ENCODE results near the gene TOX4.
"Not testable (repeated sequence)": the region's sequence is repeated elsewhere in the genome, so short reads cannot be mapped to it uniquely, and the experiment has no call there.

TOX4 gene

DNA sequence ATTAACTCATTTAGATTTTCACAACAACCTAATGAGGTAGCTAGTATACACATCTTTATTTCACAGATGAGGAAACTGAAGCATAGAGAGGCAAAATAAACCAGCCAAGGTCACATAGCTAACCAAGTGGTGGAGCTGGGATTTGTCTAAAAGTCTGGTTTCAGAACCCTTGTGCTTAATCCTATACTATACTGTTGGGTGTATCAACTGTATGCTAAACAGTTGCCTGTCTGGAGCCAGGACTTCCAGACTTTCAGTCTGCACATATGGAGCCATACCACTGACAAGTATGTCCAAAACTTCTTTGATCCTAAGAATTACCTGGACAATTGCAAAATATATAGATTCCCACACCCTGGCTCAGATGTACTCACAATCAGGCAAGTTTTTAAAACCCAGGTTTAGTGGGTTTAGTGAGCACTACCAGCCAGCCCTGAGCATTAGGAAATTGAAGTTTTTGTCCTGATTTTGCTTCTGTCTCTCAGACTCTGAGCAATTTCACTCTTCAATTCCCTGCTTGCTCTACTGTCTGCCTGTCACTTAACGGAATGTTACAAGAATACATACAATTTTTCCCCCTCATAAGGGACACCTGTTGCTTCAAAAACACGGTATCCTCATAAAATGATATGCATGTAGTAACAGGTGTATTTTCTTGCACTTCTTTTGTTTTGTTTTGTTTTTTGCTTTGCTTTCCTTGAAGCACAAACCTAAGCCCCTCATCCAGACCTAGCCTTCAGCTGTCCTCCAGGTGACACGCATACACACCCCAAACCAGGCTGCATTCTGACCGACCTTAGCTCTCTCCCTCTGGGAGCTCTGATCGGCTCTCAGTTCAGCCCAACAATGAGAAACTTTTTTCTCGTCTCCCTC lies 58.8 kb downstream of the TOX4 start:
- no peak for DNase-seq

- DNase-seq, result no peak
Measured at GRCh38 chr14:21536418-21537089, 59.6 kb downstream of the TOX4 start.

DNA sequence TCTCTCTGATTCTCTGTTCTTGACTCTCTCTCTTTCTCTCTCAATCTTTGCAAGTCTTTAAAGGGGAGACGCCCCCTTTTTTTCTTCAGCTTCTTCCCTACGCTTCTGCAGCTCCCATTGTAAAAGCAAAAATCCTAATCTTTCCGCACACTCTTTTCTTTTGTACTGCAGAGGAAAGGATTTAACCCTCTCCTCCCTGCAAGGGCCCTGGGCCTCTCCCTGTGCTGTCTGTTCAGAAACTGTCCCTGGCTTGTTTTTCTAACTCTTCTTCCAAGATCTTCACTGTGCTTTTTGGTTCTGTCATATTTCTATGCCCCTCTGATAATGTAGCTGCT lies 60.1 kb downstream of the TOX4 start:
- no peak for DNase-seq

- no peak for DNase-seq
Measured at GRCh38 chr14:21539189-21539940, 62.4 kb downstream of the TOX4 start.

GRCh38 chr14:21541413-21542074 lies 64.5 kb downstream of the TOX4 start:
- no peak for DNase-seq

DNA sequence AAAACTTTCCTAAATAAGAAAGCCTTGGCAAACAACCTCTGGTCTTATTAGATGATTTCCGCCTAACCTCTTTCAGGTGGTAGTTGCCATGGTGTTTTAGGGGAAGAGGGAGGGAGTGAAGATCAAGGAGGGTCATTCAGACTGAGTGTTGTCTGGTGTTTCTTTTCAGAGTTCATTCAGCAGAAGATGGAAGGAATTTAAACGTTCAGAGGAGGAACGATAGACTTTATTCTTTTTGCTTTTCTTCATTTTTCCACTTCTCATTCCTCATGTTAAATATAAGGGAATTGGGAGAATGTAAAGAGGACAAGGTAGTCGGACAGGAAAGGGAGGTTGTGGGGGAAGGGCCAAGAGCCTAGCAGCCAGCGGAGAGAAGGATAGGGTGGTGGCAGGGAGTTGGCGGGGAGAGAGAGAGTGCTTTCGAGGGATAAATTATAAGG lies 66.5 kb downstream of the TOX4 start:
- DNase-seq, result no peak

- no peak for DNase-seq
Measured at GRCh38 chr14:21543963-21544362, 67.0 kb downstream of the TOX4 start.

GRCh38 chr14:21544588-21544987 lies 67.6 kb downstream of the TOX4 start:
- DNase-seq, result not testable (repeated sequence)

Measured in stimulated activated CD4-positive, alpha-beta T cell treated with anti-CD3 and anti-CD28 coated beads, Interleukin-2, amount 100 ng/mL, for 48 hours (primary cell).